ENCODE data around the gene GPBP1L1. TPM values are rescaled to one million over a fixed set of nuclear protein-coding genes. Genes with fewer than 3 reads are reported as not detected.

GPBP1L1 gene
- total and polyA plus RNA-seq, 7 experiments from 2014 or later, result 104 to 180 (median 112) TPM

GRCh38 chr1:45635211-45635610, 51.1 kb downstream of the GPBP1L1 start:
- Mint-ChIP-seq H3K27me3 (no peaks in the 10 kb centered on the region), H3K4me3 (no peak overlapping the region), H3K9me3 (no peaks in the 10 kb centered on the region), H3K36me3 (peaks cover 6 to 26% (median 15%) of the 10 kb centered on the region in 5 donors), H3K4me1 (no peaks in the 10 kb centered on the region), H3K27ac (no peak overlapping the region)
- no peak overlapping the region for H3K4me3 ChIP-seq (ENCODE audit: low read length)
- intact Hi-C loops (cut with micrococcal nuclease), result no loop called here
- ChIA-PET CTCF (no interaction called here), POLR2A (interaction anchor here (0.7 kb wide), 1 partner anchor 50 kb away, joined by 3 read pairs; no protein-coding TSS in a partner anchor)
- H3K27ac ChIP-seq (ENCODE audit: low read depth, low read length), result no peak overlapping the region
- no peaks in the 10 kb centered on the region for H3K9me3 ChIP-seq (ENCODE audit: control insufficient read depth in 2 of 3, low read length in 3 of 3)
- H3K4me1 ChIP-seq (ENCODE audit: control insufficient read depth in 2 of 2, insufficient read depth in 2 of 2, low read length in 2 of 2), result no peaks in the 10 kb centered on the region
- no peaks in the 10 kb centered on the region for H3K27me3 ChIP-seq (ENCODE audit: control insufficient read depth in 2 of 2, insufficient read depth in 2 of 2, low read length in 2 of 2)
- peaks cover 34 to 88% (median 53%) of the 10 kb centered on the region in 3 experiments for H3K36me3 ChIP-seq (ENCODE audit: control insufficient read depth in 2 of 3, insufficient read depth in 3 of 3, low read length in 3 of 3)
- ATAC-seq (no peak), DNase-seq (no peak)

GRCh38 chr1:45630429-45630828, 55.9 kb downstream of the GPBP1L1 start:
- H3K4me1 Mint-ChIP-seq, result no peaks in the 10 kb centered on the region

GRCh38 chr1:45629035-45629434, 57.3 kb downstream of the GPBP1L1 start:
- H3K36me3 ChIP-seq (ENCODE audit: control insufficient read depth in 2 of 3, insufficient read depth in 3 of 3, low read length in 3 of 3), result peaks cover 31 to 74% (median 33%) of the 10 kb centered on the region in 3 experiments
- Mint-ChIP-seq H3K36me3 (peaks cover 7 to 58% (median 26%) of the 10 kb centered on the region in 5 donors), H3K4me3 (no peak overlapping the region), H3K4me1 (no peaks in the 10 kb centered on the region), H3K27ac (peak overlapping the region in 1 of 9 donors; percentile 55), H3K9me3 (peaks cover 0 to 1% (median 0%) of the 10 kb centered on the region in 11 donors), H3K27me3 (no peaks in the 10 kb centered on the region)
- ChIA-PET POLR2A (no interaction called here), CTCF (no interaction called here)
- no peak overlapping the region for H3K4me3 ChIP-seq (ENCODE audit: low read length)
- H3K4me1 ChIP-seq (ENCODE audit: control insufficient read depth in 2 of 2, insufficient read depth in 2 of 2, low read length in 2 of 2), result no peaks in the 10 kb centered on the region
- no peak for ATAC-seq
- no peak overlapping the region for H3K27ac ChIP-seq (ENCODE audit: low read depth, low read length)
- no peak for DNase-seq
- intact Hi-C loops (cut with micrococcal nuclease), result no loop called here
- no peaks in the 10 kb centered on the region for H3K27me3 ChIP-seq (ENCODE audit: control insufficient read depth in 2 of 2, insufficient read depth in 2 of 2, low read length in 2 of 2)
- no peaks in the 10 kb centered on the region for H3K9me3 ChIP-seq (ENCODE audit: control insufficient read depth in 2 of 3, low read length in 3 of 3)

More at GRCh38 chr1:45630429-45630828, 55.9 kb downstream of the GPBP1L1 start:
- ChIA-PET CTCF (no interaction called here), POLR2A (no interaction called here)
- no peak for ATAC-seq
- Mint-ChIP-seq H3K36me3 (peaks cover 7 to 53% (median 25%) of the 10 kb centered on the region in 5 donors), H3K27me3 (no peaks in the 10 kb centered on the region), H3K27ac (peak overlapping the region in 4 of 9 donors; percentile 41 to 65 (median 58)), H3K9me3 (peaks cover 0 to 1% (median 0%) of the 10 kb centered on the region in 11 donors), H3K4me3 (no peak overlapping the region)
- H3K27ac ChIP-seq (ENCODE audit: low read depth, low read length), result no peak overlapping the region
- no peaks in the 10 kb centered on the region for H3K4me1 ChIP-seq (ENCODE audit: control insufficient read depth in 2 of 2, insufficient read depth in 2 of 2, low read length in 2 of 2)
- H3K4me3 ChIP-seq (ENCODE audit: low read length), result no peak overlapping the region
- H3K36me3 ChIP-seq (ENCODE audit: control insufficient read depth in 2 of 3, insufficient read depth in 3 of 3, low read length in 3 of 3), result peaks cover 32 to 85% (median 33%) of the 10 kb centered on the region in 3 experiments
- intact Hi-C loops (cut with micrococcal nuclease), result no loop called here
- no peaks in the 10 kb centered on the region for H3K27me3 ChIP-seq (ENCODE audit: control insufficient read depth in 2 of 2, insufficient read depth in 2 of 2, low read length in 2 of 2)
- no peaks in the 10 kb centered on the region for H3K9me3 ChIP-seq (ENCODE audit: control insufficient read depth in 2 of 3, low read length in 3 of 3)
- DNase-seq, result no peak

GRCh38 chr1:45623972-45624371, 62.4 kb downstream of the GPBP1L1 start, which contains the start of gene CCDC17:
CCDC17 (minus strand) TSS chr1:45624054; CDS start chr1:45623909, 145 bp downstream.
- ChIA-PET POLR2A (no interaction called here), CTCF (no interaction called here)
- no peaks in the 10 kb centered on the region for H3K9me3 ChIP-seq (ENCODE audit: control insufficient read depth in 2 of 3, low read length in 3 of 3)
- H3K4me3 ChIP-seq (ENCODE audit: low read length), result no peak within 1 kb of the TSS
- intact Hi-C loops (cut with micrococcal nuclease), result no loop called here
- no peak within 1 kb of the TSS for H3K4me3 Mint-ChIP-seq
- H3K27me3 Mint-ChIP-seq, result no peaks in the 10 kb centered on the region
- peaks cover 0 to 19% (median 12%) of the 10 kb centered on the region in 7 donors for H3K4me1 Mint-ChIP-seq
- ATAC-seq (no peak), DNase-seq (no peak)
- peaks cover 0 to 1% (median 0%) of the 10 kb centered on the region in 11 donors for H3K9me3 Mint-ChIP-seq
- peak within 1 kb of the TSS in 3 of 9 donors; percentile 21 to 79 (median 71) for H3K27ac Mint-ChIP-seq
- peaks cover 0 to 7% of the 10 kb centered on the region in 2 donors for H3K4me1 ChIP-seq (ENCODE audit: control insufficient read depth in 2 of 2, insufficient read depth in 2 of 2, low read length in 2 of 2)
- H3K27me3 ChIP-seq (ENCODE audit: control insufficient read depth in 2 of 2, insufficient read depth in 2 of 2, low read length in 2 of 2), result no peaks in the 10 kb centered on the region
- no peak within 1 kb of the TSS for H3K27ac ChIP-seq (ENCODE audit: low read depth, low read length)
- H3K36me3 Mint-ChIP-seq, result peaks cover 7 to 40% (median 12%) of the 10 kb centered on the region in 5 donors
- H3K36me3 ChIP-seq (ENCODE audit: control insufficient read depth in 2 of 3, insufficient read depth in 3 of 3, low read length in 3 of 3), result peaks cover 3 to 42% (median 7%) of the 10 kb centered on the region in 3 experiments

GRCh38 chr1:45622524-45623394, 63.6 kb downstream of the GPBP1L1 start:
- Mint-ChIP-seq H3K4me1 (peaks cover 0 to 19% (median 12%) of the 10 kb centered on the region in 7 donors), H3K27ac (no peak overlapping the region), H3K9me3 (peaks cover 0 to 1% (median 0%) of the 10 kb centered on the region in 11 donors), H3K36me3 (peaks cover 7 to 39% (median 12%) of the 10 kb centered on the region in 5 donors), H3K4me3 (no peak overlapping the region), H3K27me3 (no peaks in the 10 kb centered on the region)
- POLR2A ChIA-PET, result no interaction called here
- Histone ChIP-seq H3K4me3 (ENCODE audit: low read length) (no peak overlapping the region), H3K36me3 (ENCODE audit: control insufficient read depth in 2 of 3, insufficient read depth in 3 of 3, low read length in 3 of 3) (peaks cover 0 to 38% (median 0%) of the 10 kb centered on the region in 3 experiments), H3K9me3 (ENCODE audit: control insufficient read depth in 2 of 3, low read length in 3 of 3) (no peaks in the 10 kb centered on the region), H3K27me3 (ENCODE audit: control insufficient read depth in 2 of 2, insufficient read depth in 2 of 2, low read length in 2 of 2) (no peaks in the 10 kb centered on the region), H3K4me1 (ENCODE audit: control insufficient read depth in 2 of 2, insufficient read depth in 2 of 2, low read length in 2 of 2) (peaks cover 0 to 7% of the 10 kb centered on the region in 2 donors), H3K27ac (ENCODE audit: low read depth, low read length) (no peak overlapping the region)
- ATAC-seq, result no peak
- CTCF ChIA-PET, result no interaction called here
- peak in 1 of 9 donors; percentile 5 for DNase-seq
- intact Hi-C loops (cut with micrococcal nuclease), result no loop called here

- CTCF ChIA-PET, result interaction anchor here (0.6 kb wide), 1 partner anchor 258 kb away, joined by 3 read pairs; no protein-coding TSS in a partner anchor
- H3K36me3 Mint-ChIP-seq, result peaks cover 7 to 37% (median 12%) of the 10 kb centered on the region in 5 donors
Observed at GRCh38 chr1:45621895-45622523, 64.3 kb downstream of the GPBP1L1 start.

More at GRCh38 chr1:45621895-45622523, 64.3 kb downstream of the GPBP1L1 start:
- H3K9me3 ChIP-seq (ENCODE audit: control insufficient read depth in 2 of 3, low read length in 3 of 3), result no peaks in the 10 kb centered on the region
- Mint-ChIP-seq H3K27ac (peak overlapping the region in 2 of 9 donors; percentile 77 to 85), H3K4me1 (peaks cover 0 to 19% (median 12%) of the 10 kb centered on the region in 7 donors), H3K4me3 (no peak overlapping the region), H3K9me3 (peaks cover 0 to 3% (median 0%) of the 10 kb centered on the region in 11 donors), H3K27me3 (no peaks in the 10 kb centered on the region)
- intact Hi-C loops (cut with micrococcal nuclease), result no loop called here
- H3K27ac ChIP-seq (ENCODE audit: low read depth, low read length), result no peak overlapping the region
- no peak overlapping the region for H3K4me3 ChIP-seq (ENCODE audit: low read length)
- H3K27me3 ChIP-seq (ENCODE audit: control insufficient read depth in 2 of 2, insufficient read depth in 2 of 2, low read length in 2 of 2), result no peaks in the 10 kb centered on the region
- peaks cover 0 to 7% of the 10 kb centered on the region in 2 donors for H3K4me1 ChIP-seq (ENCODE audit: control insufficient read depth in 2 of 2, insufficient read depth in 2 of 2, low read length in 2 of 2)
- ATAC-seq (no peak), DNase-seq (no peak)
- H3K36me3 ChIP-seq (ENCODE audit: control insufficient read depth in 2 of 3, insufficient read depth in 3 of 3, low read length in 3 of 3), result peaks cover 0 to 38% (median 4%) of the 10 kb centered on the region in 3 experiments
- POLR2A ChIA-PET, result no interaction called here

All from naive thymus-derived CD4-positive, alpha-beta T cell (primary cell).